ENCODE data around the gene PAQR7. TPM values are rescaled to one million over a fixed set of nuclear protein-coding genes. Genes with fewer than 3 reads are reported as not detected.

Gene PAQR7
- polyA plus RNA-seq, 1 donor: 42.9 TPM

- no peaks in the 10 kb centered on the region for H3K27me3 ChIP-seq (ENCODE audit: control insufficient read depth, insufficient read depth, low read length)
- WGBS (ENCODE audit: insufficient coverage, low lambda C conversion rate): no CpG with 5 or more reads among the region's 6 CpGs
- H3K27ac ChIP-seq (ENCODE audit: low read length): peak overlapping the region; percentile 10
- no peak overlapping the region for H3K4me3 ChIP-seq (ENCODE audit: low read length)
- H3K4me1 ChIP-seq (ENCODE audit: control insufficient read depth, insufficient read depth, low read length): peaks cover 20% of the 10 kb centered on the region
- DNase-seq: peak; percentile 31 to 68
- peaks cover 72% of the 10 kb centered on the region for H3K36me3 ChIP-seq (ENCODE audit: control insufficient read depth, insufficient read depth, low read length)
- no peaks in the 10 kb centered on the region for H3K9me3 ChIP-seq (ENCODE audit: control insufficient read depth, low read depth, low read length)
Observed at GRCh38 chr1:25832336-25833037, 43.0 kb downstream of the PAQR7 start.

- DNase-seq: no peak
- H3K9me3 ChIP-seq (ENCODE audit: control insufficient read depth, low read depth, low read length): no peaks in the 10 kb centered on the region
- H3K4me1 ChIP-seq (ENCODE audit: control insufficient read depth, insufficient read depth, low read length): peaks cover 20% of the 10 kb centered on the region
- no peak overlapping the region for H3K4me3 ChIP-seq (ENCODE audit: low read length)
- H3K27ac ChIP-seq (ENCODE audit: low read length): peak overlapping the region; percentile 10
- H3K36me3 ChIP-seq (ENCODE audit: control insufficient read depth, insufficient read depth, low read length): peaks cover 79% of the 10 kb centered on the region
- WGBS (ENCODE audit: insufficient coverage, low lambda C conversion rate): no CpG with 5 or more reads among the region's 5 CpGs
- H3K27me3 ChIP-seq (ENCODE audit: control insufficient read depth, insufficient read depth, low read length): no peaks in the 10 kb centered on the region
Observed at GRCh38 chr1:25831569-25832196, 43.8 kb downstream of the PAQR7 start.

DNA sequence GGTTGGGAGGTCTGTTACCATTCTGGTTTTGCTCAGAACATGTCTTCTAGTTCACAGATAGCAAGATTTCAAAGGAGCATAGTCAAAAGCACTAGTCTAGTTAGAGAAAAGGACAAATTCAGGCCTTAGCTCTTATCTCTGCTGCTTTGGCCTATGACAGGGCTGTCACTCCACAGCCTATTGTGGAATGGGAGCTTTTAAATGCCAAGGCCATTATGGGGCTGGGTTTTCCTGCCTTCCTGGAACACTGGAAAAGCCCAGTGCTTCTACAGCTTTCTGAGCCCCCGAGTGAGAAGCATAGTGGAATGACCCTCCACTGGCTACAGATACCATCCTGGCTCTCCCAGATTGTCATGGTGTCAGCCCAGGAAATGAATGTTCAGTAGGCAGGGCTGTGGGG lies 46.5 kb downstream of the PAQR7 start:
- no CpG with 5 or more reads among the region's 1 CpG for WGBS (ENCODE audit: insufficient coverage, low lambda C conversion rate)
- H3K36me3 ChIP-seq (ENCODE audit: control insufficient read depth, insufficient read depth, low read length): peaks cover 83% of the 10 kb centered on the region
- DNase-seq: no peak

GRCh38 chr1:25828491-25828890 lies 47.0 kb downstream of the PAQR7 start:
- Histone ChIP-seq H3K27ac (ENCODE audit: low read length) (no peak overlapping the region), H3K9me3 (ENCODE audit: control insufficient read depth, low read depth, low read length) (no peaks in the 10 kb centered on the region), H3K36me3 (ENCODE audit: control insufficient read depth, insufficient read depth, low read length) (peaks cover 81% of the 10 kb centered on the region), H3K4me3 (ENCODE audit: low read length) (no peak overlapping the region), H3K4me1 (ENCODE audit: control insufficient read depth, insufficient read depth, low read length) (peaks cover 20% of the 10 kb centered on the region), H3K27me3 (ENCODE audit: control insufficient read depth, insufficient read depth, low read length) (no peaks in the 10 kb centered on the region)
- 100% methylated on average over 1 of the region's 3 CpGs for WGBS (ENCODE audit: insufficient coverage, low lambda C conversion rate)
- DNase-seq: no peak

More for the DNA sequence above, 46.5 kb downstream of the PAQR7 start:
- H3K4me3 ChIP-seq (ENCODE audit: low read length): no peak overlapping the region
- no peaks in the 10 kb centered on the region for H3K9me3 ChIP-seq (ENCODE audit: control insufficient read depth, low read depth, low read length)
- H3K27me3 ChIP-seq (ENCODE audit: control insufficient read depth, insufficient read depth, low read length): no peaks in the 10 kb centered on the region
- H3K4me1 ChIP-seq (ENCODE audit: control insufficient read depth, insufficient read depth, low read length): peaks cover 20% of the 10 kb centered on the region
- no peak overlapping the region for H3K27ac ChIP-seq (ENCODE audit: low read length)

DNA sequence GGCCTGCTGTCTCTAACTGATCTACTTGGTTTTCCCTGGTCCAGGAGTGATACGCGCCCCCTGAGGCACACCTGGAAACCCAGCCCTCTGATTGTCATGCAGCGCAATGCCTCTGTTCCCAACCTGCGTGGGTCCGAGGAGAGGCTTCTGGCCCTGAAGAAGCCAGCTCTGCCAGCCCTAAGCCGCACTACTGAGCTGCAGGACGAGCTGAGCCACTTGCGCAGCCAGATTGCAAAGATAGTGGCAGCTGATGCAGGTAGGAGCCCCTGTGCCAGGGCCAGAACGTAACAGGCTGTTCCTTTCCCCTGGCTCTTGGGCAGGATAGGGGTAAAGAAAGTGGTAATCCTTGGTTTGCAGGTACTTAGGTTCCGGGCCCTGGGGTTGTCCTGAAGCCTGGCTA lies 48.9 kb downstream of the PAQR7 start:
- DNase-seq: no peak
- WGBS (ENCODE audit: insufficient coverage, low lambda C conversion rate): no CpG with 5 or more reads among the region's 10 CpGs
- Histone ChIP-seq H3K27me3 (ENCODE audit: control insufficient read depth, insufficient read depth, low read length) (no peaks in the 10 kb centered on the region), H3K36me3 (ENCODE audit: control insufficient read depth, insufficient read depth, low read length) (peaks cover 66% of the 10 kb centered on the region), H3K9me3 (ENCODE audit: control insufficient read depth, low read depth, low read length) (no peaks in the 10 kb centered on the region), H3K4me3 (ENCODE audit: low read length) (no peak overlapping the region), H3K4me1 (ENCODE audit: control insufficient read depth, insufficient read depth, low read length) (peaks cover 8% of the 10 kb centered on the region), H3K27ac (ENCODE audit: low read length) (no peak overlapping the region)

DNA sequence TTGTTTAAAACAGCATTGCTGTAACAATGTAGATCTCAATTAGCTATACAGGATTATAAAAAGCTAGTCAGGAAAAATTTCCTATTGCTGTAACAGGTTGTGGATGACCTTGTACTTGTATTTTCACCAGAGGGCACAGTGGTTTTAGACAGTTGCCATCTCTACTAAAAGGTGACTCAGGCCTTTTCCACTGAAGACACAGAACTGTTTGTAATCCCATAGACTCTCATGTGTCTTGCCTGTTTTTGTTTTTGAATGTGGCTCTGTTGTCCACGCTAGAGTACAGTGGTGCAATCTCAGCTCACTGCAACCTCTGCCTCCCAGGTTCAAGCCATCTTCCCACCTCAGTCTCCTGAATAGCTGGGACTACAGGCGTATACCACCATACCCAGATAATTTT lies 49.9 kb downstream of the PAQR7 start:
- peaks cover 57% of the 10 kb centered on the region for H3K36me3 ChIP-seq (ENCODE audit: control insufficient read depth, insufficient read depth, low read length)
- no peaks in the 10 kb centered on the region for H3K9me3 ChIP-seq (ENCODE audit: control insufficient read depth, low read depth, low read length)
- no peak for DNase-seq
- H3K4me1 ChIP-seq (ENCODE audit: control insufficient read depth, insufficient read depth, low read length): peaks cover 11% of the 10 kb centered on the region
- no peak overlapping the region for H3K27ac ChIP-seq (ENCODE audit: low read length)
- no peaks in the 10 kb centered on the region for H3K27me3 ChIP-seq (ENCODE audit: control insufficient read depth, insufficient read depth, low read length)
- no CpG with 5 or more reads among the region's 2 CpGs for WGBS (ENCODE audit: insufficient coverage, low lambda C conversion rate)
- no peak overlapping the region for H3K4me3 ChIP-seq (ENCODE audit: low read length)

DNA sequence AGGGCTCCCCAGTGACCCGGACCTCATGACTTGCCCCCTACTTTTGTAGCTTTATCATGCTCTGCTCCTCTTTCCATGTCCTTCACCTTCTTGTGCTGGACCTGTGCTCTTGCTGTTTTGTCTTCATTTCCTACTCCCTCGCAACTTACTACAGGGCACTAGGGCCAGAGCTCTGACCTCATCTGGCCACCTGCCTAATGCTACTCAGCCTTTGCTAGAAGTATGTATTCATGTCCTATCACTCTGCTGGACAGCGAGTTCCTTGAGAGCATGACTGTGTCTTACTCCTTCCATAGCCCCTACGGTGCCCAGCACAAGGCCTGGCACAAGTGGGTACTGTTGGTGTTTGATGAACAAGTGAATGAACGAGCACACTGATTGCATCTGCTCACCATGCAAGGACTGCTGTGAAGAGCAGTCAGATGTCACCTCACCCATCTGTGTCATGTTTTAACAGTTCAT lies 53.8 kb downstream of the PAQR7 start:
- H3K27me3 ChIP-seq (ENCODE audit: control insufficient read depth, insufficient read depth, low read length): no peaks in the 10 kb centered on the region
- H3K9me3 ChIP-seq (ENCODE audit: control insufficient read depth, low read depth, low read length): no peaks in the 10 kb centered on the region
- 89% methylated on average over 2 of the region's 5 CpGs for WGBS (ENCODE audit: insufficient coverage, low lambda C conversion rate)
- no peak overlapping the region for H3K4me3 ChIP-seq (ENCODE audit: low read length)
- H3K27ac ChIP-seq (ENCODE audit: low read length): no peak overlapping the region
- peaks cover 29% of the 10 kb centered on the region for H3K4me1 ChIP-seq (ENCODE audit: control insufficient read depth, insufficient read depth, low read length)
- H3K36me3 ChIP-seq (ENCODE audit: control insufficient read depth, insufficient read depth, low read length): peaks cover 20% of the 10 kb centered on the region
- no peak for DNase-seq

DNA sequence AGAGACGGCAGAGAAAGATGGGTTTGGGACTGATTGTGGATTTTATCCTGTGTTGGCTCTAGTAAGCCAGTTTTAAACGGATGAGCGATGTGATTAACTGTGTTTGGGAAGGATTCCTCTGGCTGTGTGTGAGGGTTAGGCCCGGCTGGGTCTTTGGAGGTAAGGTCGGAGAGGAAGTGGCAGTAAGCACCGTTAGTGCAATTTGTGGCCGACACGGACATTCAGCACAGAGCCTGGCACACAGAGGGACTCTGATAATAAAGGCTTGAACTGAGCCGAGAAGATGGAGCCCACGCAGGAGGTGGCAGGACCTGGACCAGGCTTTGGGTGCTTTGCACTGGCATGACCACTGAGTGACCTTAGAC lies 54.4 kb downstream of the PAQR7 start:
- DNase-seq: no peak

DNA sequence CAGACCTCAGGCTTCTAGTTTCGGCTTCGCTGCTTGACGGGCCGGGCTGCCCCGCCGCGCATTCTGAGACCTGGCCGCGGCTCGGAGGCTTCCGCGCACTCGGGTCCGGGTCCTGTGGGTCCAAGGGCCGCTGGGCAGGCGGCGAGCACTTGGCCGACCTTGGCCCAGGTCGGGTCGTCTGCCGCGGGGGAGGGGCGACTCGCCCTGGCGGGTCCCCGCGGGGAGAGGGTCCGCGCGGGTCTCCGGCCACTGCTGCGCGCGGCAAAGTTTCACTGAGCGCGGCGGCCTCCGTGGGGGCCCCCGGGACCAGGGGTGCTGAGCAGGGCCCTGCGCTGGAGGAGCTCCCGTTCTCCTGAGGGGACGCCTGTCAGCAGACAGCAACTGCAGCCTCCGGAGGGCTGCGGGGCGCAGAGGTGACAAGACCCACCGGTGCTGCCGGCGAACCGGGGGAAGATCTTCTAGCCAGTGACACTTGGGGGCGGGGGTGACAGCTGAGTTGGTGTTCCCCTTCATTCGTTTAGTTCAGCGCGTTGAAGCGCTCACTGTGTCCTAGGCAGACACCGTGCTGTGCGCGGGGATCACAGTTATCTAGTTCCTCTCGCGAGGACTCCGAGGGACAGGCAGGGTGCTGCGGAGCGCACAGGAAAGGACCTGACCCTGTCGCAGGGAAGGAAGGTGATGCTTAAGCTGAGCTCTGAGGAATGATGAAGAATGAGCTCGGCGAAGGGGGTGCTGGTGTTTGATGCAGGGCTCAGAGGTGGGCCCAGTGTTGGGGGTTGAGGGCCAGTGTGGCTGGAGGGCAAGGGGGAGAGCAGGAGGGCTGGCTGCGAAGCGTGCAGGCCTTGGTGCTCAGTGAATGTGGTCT lies 55.0 kb downstream of the PAQR7 start:
- Histone ChIP-seq H3K36me3 (ENCODE audit: control insufficient read depth, insufficient read depth, low read length) (peaks cover 23% of the 10 kb centered on the region), H3K27ac (ENCODE audit: low read length) (peak overlapping the region; percentile 93), H3K4me3 (ENCODE audit: low read length) (peak overlapping the region; percentile 87), H3K9me3 (ENCODE audit: control insufficient read depth, low read depth, low read length) (no peaks in the 10 kb centered on the region), H3K4me1 (ENCODE audit: control insufficient read depth, insufficient read depth, low read length) (peaks cover 29% of the 10 kb centered on the region), H3K27me3 (ENCODE audit: control insufficient read depth, insufficient read depth, low read length) (no peaks in the 10 kb centered on the region)
- peak in 1 of 2 donors; percentile 81 for DNase-seq
- no CpG with 5 or more reads among the region's 67 CpGs for WGBS (ENCODE audit: insufficient coverage, low lambda C conversion rate)

More for the DNA sequence above, 54.4 kb downstream of the PAQR7 start:
- Histone ChIP-seq H3K4me3 (ENCODE audit: low read length) (peak overlapping the region; percentile 87), H3K27ac (ENCODE audit: low read length) (peak overlapping the region; percentile 93), H3K36me3 (ENCODE audit: control insufficient read depth, insufficient read depth, low read length) (peaks cover 19% of the 10 kb centered on the region), H3K9me3 (ENCODE audit: control insufficient read depth, low read depth, low read length) (no peaks in the 10 kb centered on the region), H3K4me1 (ENCODE audit: control insufficient read depth, insufficient read depth, low read length) (peaks cover 29% of the 10 kb centered on the region), H3K27me3 (ENCODE audit: control insufficient read depth, insufficient read depth, low read length) (no peaks in the 10 kb centered on the region)
- WGBS (ENCODE audit: insufficient coverage, low lambda C conversion rate): no CpG with 5 or more reads among the region's 10 CpGs

GRCh38 chr1:25819491-25820246 lies 55.8 kb downstream of the PAQR7 start, which contains the start of gene MTFR1L:
MTFR1L (plus strand) TSS chr1:25819954; CDS start chr1:25823105, 3,151 bp downstream.
- H3K4me3 ChIP-seq (ENCODE audit: low read length): peak within 1 kb of the TSS; percentile 87
- peak; percentile 91 to 96 for DNase-seq
- H3K27me3 ChIP-seq (ENCODE audit: control insufficient read depth, insufficient read depth, low read length): no peaks in the 10 kb centered on the region
- peaks cover 29% of the 10 kb centered on the region for H3K4me1 ChIP-seq (ENCODE audit: control insufficient read depth, insufficient read depth, low read length)
- H3K36me3 ChIP-seq (ENCODE audit: control insufficient read depth, insufficient read depth, low read length): peaks cover 30% of the 10 kb centered on the region
- no peaks in the 10 kb centered on the region for H3K9me3 ChIP-seq (ENCODE audit: control insufficient read depth, low read depth, low read length)
- H3K27ac ChIP-seq (ENCODE audit: low read length): peak within 1 kb of the TSS; percentile 93
- WGBS (ENCODE audit: insufficient coverage, low lambda C conversion rate): no CpG with 5 or more reads among the region's 64 CpGs
